Stomach (tissue), 4 donors: ENCODE measurements around the gene KAZALD1.

Experiments
- CTCF ChIP-seq, 7 experiments: fragments of 450-650 bp in 4 of 7; fragments of 200-600 bp in 3 of 7; sonication (generic) in 3 of 7; IDR thresholded peaks; one replicate each; pipeline ENCODE4 v1.5.1; 2016 to 2019; ENCODE audit warnings: antibody characterized with exemption in 7 of 7, control low read depth in 2 of 7, mild to moderate bottlenecking in 1 of 7
- EP300 ChIP-seq: sonication (generic); formaldehyde crosslinking; IDR thresholded peaks from one replicate; pipeline ENCODE4 v1.6.1; 2017; ENCODE audit warnings: antibody characterized with exemption
- POLR2A ChIP-seq, 4 donors: fragments of 450-650 bp; IDR thresholded peaks; one replicate each; pipeline ENCODE4 v1.6.1; 2016; ENCODE audit warnings: antibody characterized with exemption in 4 of 4, control low read depth in 2 of 4, mild to moderate bottlenecking in 1 of 4, moderate library complexity in 1 of 4

- TF ChIP-seq CTCF (IDR thresholded peaks at IDR 0.05) (no peak), POLR2A (IDR thresholded peaks at IDR 0.05) (no peak), EP300 (no peak)
Measured at GRCh38 chr10:101052285-101052684, 9.5 kb upstream of the KAZALD1 start.
